ENCODE results near the gene ADAMTS7. TPM values are rescaled to one million over a fixed set of nuclear protein-coding genes. Genes with fewer than 3 reads are reported as not detected.
"Not testable (repeated sequence)": the region's sequence is repeated elsewhere in the genome, so short reads cannot be mapped to it uniquely, and the experiment has no call there.

ADAMTS7 gene
- total and polyA plus RNA-seq, 5 donors = 38.8 to 85.9 (median 81.6) TPM

DNA sequence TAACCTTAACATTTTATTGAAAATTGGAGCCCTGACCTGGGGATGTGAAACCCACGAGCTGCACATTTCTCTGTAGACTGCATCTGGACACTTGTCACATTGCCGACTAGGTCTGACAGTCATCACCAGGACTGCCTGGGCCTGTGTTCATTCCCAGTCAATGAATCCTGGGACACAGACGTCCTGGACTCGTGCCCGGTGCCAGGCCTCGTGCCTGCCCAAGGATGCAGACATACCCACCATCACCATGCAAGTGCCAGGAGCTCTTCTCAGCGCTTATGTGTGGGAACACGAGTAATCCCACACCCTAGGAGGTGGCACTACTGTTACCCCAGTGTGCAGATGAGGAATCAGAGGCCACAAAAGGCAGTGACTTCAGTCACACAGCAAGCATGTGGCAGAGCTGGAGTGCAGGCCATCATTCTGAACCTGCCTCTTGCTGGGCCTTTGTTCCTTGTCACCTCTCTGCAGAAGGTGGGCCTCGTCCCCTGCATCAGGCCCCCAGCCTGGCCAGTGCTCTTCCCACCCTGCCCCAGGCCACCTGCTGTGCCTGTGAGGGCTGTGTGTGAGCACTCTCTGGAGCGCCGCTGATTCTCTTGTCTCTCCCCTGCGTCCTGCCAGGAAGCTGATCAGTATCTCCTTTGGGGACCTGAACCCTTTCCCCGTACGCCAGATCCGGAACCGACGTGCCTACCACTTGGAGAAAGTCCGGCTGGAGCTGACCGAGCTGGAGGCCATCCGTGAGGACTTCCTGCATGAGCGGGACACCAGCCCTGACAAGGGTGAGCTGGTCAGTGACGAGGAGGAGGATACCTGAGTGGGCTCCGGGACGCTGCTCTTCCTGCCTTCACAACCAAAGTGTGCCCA lies 58.5 kb downstream of the ADAMTS7 start:
- H3K4me3 ChIP-seq (ENCODE audit: low read length) = no peak overlapping the region
- no peaks in the 10 kb centered on the region for H3K27me3 ChIP-seq (ENCODE audit: control insufficient read depth, insufficient read depth)
- ATAC-seq (peak in 1 of 2 donors; percentile 27), DNase-seq (peak in 2 of 3 donors; percentile 70 to 77)
- H3K4me1 ChIP-seq (ENCODE audit: control insufficient read depth, insufficient read depth, low read length) = peaks cover 12% of the 10 kb centered on the region
- intact Hi-C loops (cut with DNase I) = no loop called here
- peak overlapping the region; percentile 69 for H3K27ac ChIP-seq (ENCODE audit: low read length)
- 70% methylated on average over 24 of the region's 24 CpGs for WGBS
- H3K9me3 ChIP-seq (ENCODE audit: control insufficient read depth, low read length) = no peaks in the 10 kb centered on the region

- no peak for ATAC-seq
- intact Hi-C loops (cut with DNase I) = no loop called here
- 75% methylated on average over 13 of the region's 13 CpGs for WGBS
These were observed 59.7 kb downstream of the ADAMTS7 start for GRCh38 chr15:78751602-78751979.

GRCh38 chr15:78750974-78751601 lies 60.2 kb downstream of the ADAMTS7 start:
- peak overlapping the region; percentile 13 for H3K27ac ChIP-seq (ENCODE audit: low read length)
- DNase-seq (peak; percentile 92 to 97 (median 97)), ATAC-seq (peak; percentile 93 to 94)
- H3K4me3 ChIP-seq (ENCODE audit: low read length) = peak overlapping the region; percentile 17
- intact Hi-C loops (cut with DNase I); H3K4me1 ChIP-seq (ENCODE audit: control insufficient read depth, insufficient read depth, low read length); H3K27me3 ChIP-seq (ENCODE audit: control insufficient read depth, insufficient read depth); H3K9me3 ChIP-seq (ENCODE audit: control insufficient read depth, low read length): not testable (repeated sequence)
- WGBS = 9% methylated on average over 28 of the region's 28 CpGs

More at GRCh38 chr15:78751602-78751979, 59.7 kb downstream of the ADAMTS7 start:
- Histone ChIP-seq H3K4me3 (ENCODE audit: low read length) (no peak overlapping the region), H3K9me3 (ENCODE audit: control insufficient read depth, low read length) (no peaks in the 10 kb centered on the region), H3K4me1 (ENCODE audit: control insufficient read depth, insufficient read depth, low read length) (peaks cover 3% of the 10 kb centered on the region), H3K27me3 (ENCODE audit: control insufficient read depth, insufficient read depth) (no peaks in the 10 kb centered on the region), H3K27ac (ENCODE audit: low read length) (no peak overlapping the region)
- peak in 1 of 3 donors; percentile 57 for DNase-seq

DNA sequence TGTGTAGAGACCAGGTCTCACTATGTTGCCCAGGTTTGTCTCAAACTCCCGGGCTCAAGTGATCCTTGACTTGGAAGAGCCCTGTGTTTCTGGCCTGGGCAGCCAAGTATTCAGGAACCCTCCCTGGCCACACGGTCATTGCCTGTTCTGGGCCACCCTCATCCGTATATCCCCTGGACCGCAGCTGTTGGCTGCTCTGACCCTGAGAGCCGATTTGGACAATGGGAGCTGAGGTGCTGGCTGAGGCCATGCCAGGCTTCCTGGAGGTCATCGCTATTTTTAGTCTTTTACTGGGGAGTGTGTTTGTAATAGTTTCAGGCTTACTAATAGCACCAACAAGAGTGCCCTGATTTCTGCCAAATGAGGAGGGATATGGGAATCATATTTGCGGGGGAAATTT lies 60.7 kb downstream of the ADAMTS7 start:
- Histone ChIP-seq H3K9me3 (ENCODE audit: control insufficient read depth, low read length) (no peaks in the 10 kb centered on the region), H3K4me3 (ENCODE audit: low read length) (peak overlapping the region; percentile 17), H3K27me3 (ENCODE audit: control insufficient read depth, insufficient read depth) (no peaks in the 10 kb centered on the region), H3K4me1 (ENCODE audit: control insufficient read depth, insufficient read depth, low read length) (peaks cover 3% of the 10 kb centered on the region), H3K27ac (ENCODE audit: low read length) (peak overlapping the region; percentile 13)
- intact Hi-C loops (cut with DNase I) = no loop called here
- 30% methylated on average over 7 of the region's 7 CpGs for WGBS
- ATAC-seq = peak; percentile 28 to 58
- peak in 1 of 3 donors; percentile 39 for DNase-seq

- Histone ChIP-seq H3K4me3 (ENCODE audit: low read length) (no peak overlapping the region), H3K27ac (ENCODE audit: low read length) (no peak overlapping the region), H3K9me3 (ENCODE audit: control insufficient read depth, low read length) (no peaks in the 10 kb centered on the region), H3K27me3 (ENCODE audit: control insufficient read depth, insufficient read depth) (no peaks in the 10 kb centered on the region), H3K4me1 (ENCODE audit: control insufficient read depth, insufficient read depth, low read length) (peaks cover 3% of the 10 kb centered on the region)
- no peak for ATAC-seq
- intact Hi-C loops (cut with DNase I) = no loop called here
- 93% methylated on average over 17 of the region's 17 CpGs for WGBS
- peak in 1 of 3 donors; percentile 35 for DNase-seq
These were observed 61.4 kb downstream of the ADAMTS7 start for GRCh38 chr15:78749831-78750230.

GRCh38 chr15:78747877-78748276 lies 63.4 kb downstream of the ADAMTS7 start:
- 79% methylated on average over 7 of the region's 7 CpGs for WGBS
- H3K9me3 ChIP-seq (ENCODE audit: control insufficient read depth, low read length); H3K4me1 ChIP-seq (ENCODE audit: control insufficient read depth, insufficient read depth, low read length); ATAC-seq; H3K27ac ChIP-seq (ENCODE audit: low read length); DNase-seq; H3K4me3 ChIP-seq (ENCODE audit: low read length); intact Hi-C loops (cut with DNase I); H3K27me3 ChIP-seq (ENCODE audit: control insufficient read depth, insufficient read depth): not testable (repeated sequence)

DNA sequence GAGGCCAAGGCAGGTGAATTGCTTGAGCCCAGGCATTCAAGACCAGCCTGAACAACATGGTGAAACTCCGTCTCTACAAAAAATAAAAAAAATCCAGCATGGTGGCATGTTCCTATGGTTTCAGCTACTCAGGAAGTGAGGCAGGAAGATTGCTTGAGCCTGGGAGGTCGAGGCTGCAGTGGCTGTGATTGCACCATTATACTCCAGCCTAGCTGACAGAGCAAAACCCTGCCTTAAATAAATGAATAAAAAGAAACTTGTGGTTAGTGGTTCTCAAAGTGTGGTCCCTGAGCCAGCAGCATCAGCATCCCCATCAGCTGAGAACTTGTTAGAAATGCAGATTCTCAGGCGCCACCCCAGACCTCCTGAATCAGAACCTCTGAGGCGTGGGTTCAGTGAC lies 69.6 kb downstream of the ADAMTS7 start:
- H3K4me1 ChIP-seq (ENCODE audit: control insufficient read depth, insufficient read depth, low read length); H3K27me3 ChIP-seq (ENCODE audit: control insufficient read depth, insufficient read depth); H3K9me3 ChIP-seq (ENCODE audit: control insufficient read depth, low read length); DNase-seq; ATAC-seq; intact Hi-C loops (cut with DNase I); H3K27ac ChIP-seq (ENCODE audit: low read length); H3K4me3 ChIP-seq (ENCODE audit: low read length): not testable (repeated sequence)
- 72% methylated on average over 4 of the region's 4 CpGs for WGBS

DNA sequence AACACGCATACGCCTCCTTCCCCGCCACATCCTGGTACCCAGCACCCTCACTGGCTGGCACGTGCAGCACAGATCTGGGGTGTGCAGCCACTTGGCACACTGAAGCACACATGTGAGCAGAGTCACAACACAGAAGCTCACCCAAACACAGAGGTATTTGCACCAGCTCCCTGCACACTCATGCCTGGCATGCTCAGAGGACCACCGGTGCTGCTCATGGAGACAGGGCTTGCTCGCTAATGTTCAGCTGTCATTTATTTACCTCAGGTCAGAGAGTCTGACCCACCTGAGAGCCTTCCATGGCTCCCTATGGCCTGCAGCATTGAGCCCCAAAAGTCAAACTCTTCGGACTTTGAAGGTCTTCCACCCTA lies 70.4 kb downstream of the ADAMTS7 start:
- H3K27me3 ChIP-seq (ENCODE audit: control insufficient read depth, insufficient read depth) = no peaks in the 10 kb centered on the region
- H3K4me1 ChIP-seq (ENCODE audit: control insufficient read depth, insufficient read depth, low read length) = no peaks in the 10 kb centered on the region
- DNase-seq (no peak), ATAC-seq (peak in 1 of 2 donors; percentile 13)
- no peaks in the 10 kb centered on the region for H3K9me3 ChIP-seq (ENCODE audit: control insufficient read depth, low read length)
- H3K4me3 ChIP-seq (ENCODE audit: low read length) = no peak overlapping the region
- H3K27ac ChIP-seq (ENCODE audit: low read length) = no peak overlapping the region
- intact Hi-C loops (cut with DNase I) = no loop called here
- WGBS = 87% methylated on average over 7 of the region's 7 CpGs

GRCh38 chr15:78739996-78740903 lies 71.0 kb downstream of the ADAMTS7 start:
- H3K4me1 ChIP-seq (ENCODE audit: control insufficient read depth, insufficient read depth, low read length) = no peaks in the 10 kb centered on the region
- ATAC-seq (peak; percentile 33 to 35), DNase-seq (peak in 2 of 3 donors; percentile 69 to 71)
- no peak overlapping the region for H3K27ac ChIP-seq (ENCODE audit: low read length)
- WGBS = 53% methylated on average over 23 of the region's 23 CpGs
- H3K9me3 ChIP-seq (ENCODE audit: control insufficient read depth, low read length) = no peaks in the 10 kb centered on the region
- no peaks in the 10 kb centered on the region for H3K27me3 ChIP-seq (ENCODE audit: control insufficient read depth, insufficient read depth)
- H3K4me3 ChIP-seq (ENCODE audit: low read length) = no peak overlapping the region
- intact Hi-C loops (cut with DNase I) = no loop called here

DNA sequence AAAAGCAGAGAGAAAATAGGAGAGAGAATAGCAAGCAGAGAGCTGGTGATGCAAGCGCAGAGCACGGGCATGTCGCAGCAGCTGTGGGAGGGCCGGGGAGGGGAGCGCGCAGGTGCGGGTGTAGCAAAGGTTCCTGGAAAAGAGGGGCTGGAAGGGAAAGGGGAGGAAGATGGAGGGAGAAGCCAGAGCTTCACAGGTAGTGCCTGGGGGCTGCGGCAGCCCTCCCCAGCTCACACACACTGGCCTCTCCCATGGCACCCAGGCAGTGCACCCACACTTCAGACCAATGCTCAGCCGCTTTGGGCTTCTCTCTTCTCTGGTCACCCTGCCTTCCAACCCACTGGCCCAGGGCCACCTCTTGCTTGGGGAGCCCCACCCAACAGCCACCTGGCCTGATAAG lies 72.1 kb downstream of the ADAMTS7 start:
- H3K27me3 ChIP-seq (ENCODE audit: control insufficient read depth, insufficient read depth) = no peaks in the 10 kb centered on the region
- no peak for DNase-seq

More for the DNA sequence above, 72.1 kb downstream of the ADAMTS7 start:
- intact Hi-C loops (cut with DNase I) = no loop called here
- no peak for ATAC-seq
- WGBS = 94% methylated on average over 9 of the region's 9 CpGs
- Histone ChIP-seq H3K4me1 (ENCODE audit: control insufficient read depth, insufficient read depth, low read length) (no peaks in the 10 kb centered on the region), H3K27ac (ENCODE audit: low read length) (no peak overlapping the region), H3K9me3 (ENCODE audit: control insufficient read depth, low read length) (no peaks in the 10 kb centered on the region), H3K4me3 (ENCODE audit: low read length) (no peak overlapping the region)

Data from right cardiac atrium (tissue), 5 donors.